ENCODE data around the gene ZC3H12C.

ZC3H12C gene

GRCh38 chr11:110088535-110089344 is 4.5 kb upstream of the ZC3H12C start:
- POLR2A ChIA-PET: interaction anchor here (1.2 kb wide), 1 partner anchor 11 kb away, joined by 3 read pairs; no protein-coding TSS in a partner anchor
- CTCF ChIA-PET: interaction anchor here (1.6 kb wide), 1 partner anchor 149 kb away, joined by 5 read pairs; no protein-coding TSS in a partner anchor
- TF ChIP-seq CTCF (IDR thresholded peaks at IDR 0.05; ENCODE audit: control extremely low read depth, extremely low read depth, low read depth, missing control alignments): no peak
- DNase-seq (ENCODE audit: extremely low spot score): no peak

GRCh38 chr11:110089617-110090282 is 3.4 kb upstream of the ZC3H12C start:
- no peak for TF ChIP-seq CTCF (IDR thresholded peaks at IDR 0.05; ENCODE audit: control extremely low read depth, extremely low read depth, low read depth, missing control alignments)
- DNase-seq (ENCODE audit: extremely low spot score): peak; percentile 37
- CTCF ChIA-PET: interaction anchor here (1.0 to 1.5 kb wide), 2 partner anchors 11 to 62 kb away, joined by 3 to 4 read pairs; no protein-coding TSS in a partner anchor
- POLR2A ChIA-PET: no interaction called here

GRCh38 chr11:110090466-110091026 is 2.6 kb upstream of the ZC3H12C start:
- ChIA-PET POLR2A (no interaction called here), CTCF (interaction anchor here (1.0 to 1.5 kb wide), 3 partner anchors 12 to 125 kb away, joined by 3 to 4 read pairs (median 3); no protein-coding TSS in a partner anchor)
- no peak for TF ChIP-seq CTCF (IDR thresholded peaks at IDR 0.05; ENCODE audit: control extremely low read depth, extremely low read depth, low read depth, missing control alignments)
- no peak for DNase-seq (ENCODE audit: extremely low spot score)

DNA sequence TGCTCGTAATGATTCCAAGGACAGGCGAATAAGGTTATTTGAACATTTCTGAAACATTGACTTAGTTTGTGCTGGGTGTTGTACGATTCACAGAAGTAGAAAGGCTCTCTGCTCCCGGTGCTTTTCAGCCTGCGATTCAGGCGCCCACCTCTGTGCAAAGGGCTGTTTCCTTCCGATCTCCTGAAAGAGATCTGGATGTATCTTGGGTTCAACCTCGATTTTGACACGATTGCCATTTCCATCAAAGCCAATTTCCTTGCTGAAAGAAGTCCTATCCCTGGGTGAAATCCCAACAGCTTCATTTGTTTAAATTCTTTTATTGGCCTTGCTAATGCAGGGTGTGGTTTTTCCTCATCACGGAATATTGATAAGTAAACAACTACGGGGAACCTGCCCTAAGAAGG is 1.1 kb upstream of the ZC3H12C start:
- CTCF ChIA-PET: interaction anchor here (0.7 to 2.7 kb wide), 10 partner anchors 9 to 139 kb away, joined by 3 to 15 read pairs (median 4); no protein-coding TSS in a partner anchor
- no peak for TF ChIP-seq CTCF (IDR thresholded peaks at IDR 0.05; ENCODE audit: control extremely low read depth, extremely low read depth, low read depth, missing control alignments)
- no peak for DNase-seq (ENCODE audit: extremely low spot score)
- POLR2A ChIA-PET: interaction anchor here (0.8 kb wide), 1 partner anchor 64 kb away, joined by 3 read pairs; no protein-coding TSS in a partner anchor

- ChIA-PET CTCF (interaction anchor here (1.0 to 2.7 kb wide), 8 partner anchors 7 to 150 kb away, joined by 3 to 15 read pairs (median 4); no protein-coding TSS in a partner anchor), POLR2A (interaction anchor here (0.6 kb wide), 1 partner anchor 95 kb away, joined by 6 read pairs; no protein-coding TSS in a partner anchor)
- TF ChIP-seq CTCF (IDR thresholded peaks at IDR 0.05; ENCODE audit: control extremely low read depth, extremely low read depth, low read depth, missing control alignments): no peak
- DNase-seq (ENCODE audit: extremely low spot score): peak; percentile 33
These were observed 460 bp downstream of the ZC3H12C start for GRCh38 chr11:110093407-110094297.
